H54 (cell line): ENCODE data around the gene PROSER2.
A peak's percentile ranks its signal among the peaks of the same experiment; 100 is the strongest.

ENCODE experiments used
- DNase-seq: peaks from one replicate; pipeline ENCODE4 v3.0.0; 2011; ENCODE audit warnings: low spot score, mixed read lengths; ENCODE audit not compliant: insufficient read length
- FAIRE-seq: peaks from 3 replicates; lab custom pipeline; 2011; peaks lifted over from hg19 to GRCh38; lab: Jason Lieb, UNC
- POLR2A ChIP-seq: IDR thresholded peaks from 2 replicates; pipeline ENCODE4 v1.6.1; 2011; ENCODE audit warnings: low read depth, mild to moderate bottlenecking, low read length

PROSER2 gene

DNA sequence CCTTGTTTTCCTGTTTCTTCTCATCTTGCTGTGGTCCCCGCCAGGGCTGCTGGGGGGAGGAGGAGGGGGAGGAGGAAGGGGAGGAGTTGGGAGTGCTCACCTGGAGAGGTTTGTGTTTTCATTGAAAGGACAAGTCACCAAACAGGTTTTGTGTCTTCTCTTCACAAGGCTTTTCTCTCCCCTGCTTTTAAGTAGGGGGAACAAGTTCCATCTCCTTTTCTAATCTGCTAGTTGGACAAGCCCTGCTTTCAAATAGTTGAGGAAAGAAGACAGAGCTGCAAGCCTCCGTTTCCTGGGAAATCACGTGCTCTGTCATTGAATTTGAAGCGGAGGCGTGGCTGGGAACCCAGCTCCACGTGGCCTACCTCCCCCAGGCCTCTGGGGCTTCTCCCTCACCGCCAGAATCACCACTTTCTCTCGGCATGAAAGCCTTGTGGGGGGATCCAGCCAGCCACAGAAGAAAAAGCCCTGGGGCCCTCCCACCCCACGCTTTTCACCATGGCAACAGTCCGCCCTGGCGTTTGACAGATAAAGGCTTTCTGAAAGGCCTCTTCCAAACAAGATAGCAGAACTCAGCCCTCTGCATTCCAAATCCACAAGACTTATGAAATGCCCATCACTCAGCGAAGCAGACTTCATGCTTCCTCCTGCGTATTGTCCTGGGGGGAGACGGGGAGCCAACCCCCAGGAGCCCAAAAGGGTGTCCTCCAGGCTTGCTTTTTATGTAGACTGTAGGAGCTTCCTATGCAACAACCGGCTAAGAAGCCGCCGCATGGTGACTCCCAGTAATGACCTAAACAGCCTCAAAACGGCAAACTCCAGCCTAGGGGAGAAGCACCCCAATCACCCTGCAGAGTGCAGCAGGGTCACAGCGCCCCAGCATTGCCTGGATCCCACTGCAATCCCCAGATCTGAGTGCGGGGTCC, 51.7 kb downstream of the PROSER2 start:
- TF ChIP-seq POLR2A: no peak
- DNase-seq (peak; percentile 37), FAIRE-seq (no peak)

DNA sequence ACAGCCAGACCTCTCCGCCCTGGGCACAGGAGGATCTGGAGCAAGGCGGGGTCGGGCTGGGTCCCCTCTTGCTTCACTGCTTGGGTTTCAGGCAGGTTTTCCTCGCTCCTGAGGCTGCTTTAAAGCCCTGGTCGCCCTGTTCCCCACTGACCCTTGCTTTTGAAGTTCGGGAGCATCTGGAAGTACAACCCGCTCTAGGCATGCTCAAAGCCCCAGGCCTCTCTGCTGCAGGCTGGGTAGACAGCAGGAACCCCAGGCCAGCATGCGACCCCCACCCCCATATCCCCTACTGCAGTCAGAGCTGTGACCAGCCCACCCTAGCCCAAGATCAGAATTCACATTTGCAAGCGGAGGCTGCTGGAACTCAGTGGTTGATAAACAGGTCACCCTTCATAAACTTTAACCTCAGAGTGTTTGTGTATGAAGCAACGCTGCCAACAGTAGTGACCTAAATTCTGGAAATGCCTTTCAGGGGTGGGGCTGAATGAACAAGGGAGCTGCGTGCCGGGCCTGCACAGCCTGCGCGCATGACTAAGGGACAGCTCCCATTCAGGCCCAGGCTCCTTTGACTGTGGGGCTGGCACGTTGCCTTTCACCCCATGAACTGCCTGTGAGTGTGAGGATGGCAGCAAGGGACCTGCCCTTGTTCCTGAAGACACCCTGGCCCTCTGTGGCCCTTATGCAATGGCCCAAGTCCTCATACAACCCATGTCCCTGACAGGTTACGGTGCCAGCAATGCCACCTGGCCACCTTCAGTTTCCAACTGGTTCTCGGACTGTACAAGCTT, 52.5 kb downstream of the PROSER2 start:
- FAIRE-seq (peak; percentile 98), DNase-seq (peak; percentile 97)
- TF ChIP-seq POLR2A: no peak

DNA sequence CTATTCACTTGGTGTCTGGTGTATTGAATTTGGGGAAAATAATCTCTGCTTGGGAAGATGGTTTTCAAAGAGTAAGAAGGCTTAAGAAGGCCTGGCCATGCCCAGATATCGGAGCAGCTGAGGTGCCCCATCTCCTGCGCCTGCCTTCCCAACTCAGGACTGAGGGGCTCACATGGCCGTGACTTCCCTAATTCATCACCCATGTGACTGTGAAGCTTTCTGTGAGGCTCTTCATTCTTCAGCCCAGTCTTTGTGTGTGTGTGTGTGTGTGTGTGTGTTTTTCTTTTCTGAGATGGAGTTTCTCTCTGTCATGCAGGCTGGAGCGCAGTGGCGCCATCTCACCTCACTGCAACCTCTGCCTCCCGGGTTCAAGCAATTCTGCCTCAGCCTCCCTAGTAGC, 53.2 kb downstream of the PROSER2 start:
- FAIRE-seq: no peak
- no peak for TF ChIP-seq POLR2A
- no peak for DNase-seq

DNA sequence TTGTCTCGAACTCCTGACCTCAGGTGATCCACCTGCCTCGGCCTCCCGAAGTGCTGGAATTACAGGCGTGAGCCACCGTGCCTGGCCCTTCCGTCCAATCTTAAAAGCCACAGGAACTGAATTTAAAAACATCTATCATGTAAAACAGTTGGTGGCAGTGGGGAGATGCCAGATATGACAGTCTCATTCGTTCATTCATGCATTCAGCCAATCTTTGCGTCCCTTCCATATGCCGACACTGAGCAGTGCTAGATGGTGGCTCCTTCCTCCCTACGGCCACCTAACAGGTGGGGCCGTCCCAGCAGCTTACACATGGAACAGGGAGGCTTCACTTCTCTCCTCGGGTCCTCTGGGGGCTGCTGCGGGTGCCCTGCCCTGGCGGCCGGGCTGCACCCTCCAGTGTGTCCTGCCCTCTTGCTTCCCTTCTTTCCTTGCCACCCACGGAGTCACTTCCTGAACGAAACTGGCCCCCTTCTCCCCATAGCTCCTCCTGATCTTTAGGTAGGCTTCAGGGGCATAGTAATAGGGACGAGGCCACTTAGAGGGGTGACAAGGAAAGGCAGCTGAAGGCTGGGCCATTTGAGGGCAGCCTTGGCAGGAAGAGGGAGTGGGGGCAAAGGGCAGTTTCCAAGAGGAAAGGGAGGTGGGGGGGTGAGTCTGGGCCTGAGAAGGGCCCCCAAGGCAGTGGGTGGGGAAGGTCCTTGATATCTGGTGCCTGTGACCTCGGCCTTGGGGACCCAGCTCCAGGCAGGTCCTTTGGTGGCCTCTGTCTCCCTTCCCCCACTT, 53.8 kb downstream of the PROSER2 start:
- no peak for DNase-seq
- FAIRE-seq: no peak
- no peak for TF ChIP-seq POLR2A

GRCh38 chr10:11877591-11877905, 54.4 kb downstream of the PROSER2 start:
- FAIRE-seq: no peak

GRCh38 chr10:11878776-11879175, 55.6 kb downstream of the PROSER2 start:
- TF ChIP-seq POLR2A: no peak
- FAIRE-seq: no peak
- no peak for DNase-seq

More at GRCh38 chr10:11877591-11877905, 54.4 kb downstream of the PROSER2 start:
- no peak for DNase-seq
- no peak for TF ChIP-seq POLR2A

DNA sequence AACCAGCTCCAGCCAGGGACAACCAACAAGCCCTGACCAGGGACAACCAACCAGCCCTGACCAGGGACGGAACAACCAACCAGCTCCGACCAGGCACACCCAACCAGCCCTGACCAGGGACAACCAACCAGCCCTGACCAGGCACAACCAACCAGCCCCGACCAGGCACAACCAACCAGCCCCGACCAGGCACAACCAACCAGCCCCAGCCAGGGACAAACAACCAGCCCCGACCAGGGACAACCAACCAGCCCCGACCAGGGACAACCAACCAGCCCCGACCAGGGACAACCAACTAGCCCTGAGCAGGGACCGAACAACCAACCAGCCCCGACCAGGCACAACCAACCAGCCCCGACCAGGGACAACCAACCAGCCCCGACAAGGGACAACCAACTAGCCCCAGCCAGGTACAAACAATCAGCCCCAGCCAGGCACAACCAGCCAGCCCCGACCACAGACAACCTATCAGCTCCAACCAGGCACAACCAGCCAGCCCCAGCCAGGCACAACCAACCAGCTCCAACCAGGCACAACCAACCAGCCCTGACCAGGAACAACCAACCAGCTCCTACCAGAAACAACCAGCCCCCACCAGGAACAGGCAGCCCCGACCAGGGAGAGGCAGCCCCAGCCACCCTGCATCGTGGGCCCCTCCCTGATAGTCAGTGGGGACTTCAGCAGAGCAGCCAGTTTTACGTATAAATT, 56.4 kb downstream of the PROSER2 start:
- TF ChIP-seq POLR2A: no peak
- no peak for DNase-seq
- no peak for FAIRE-seq

DNA sequence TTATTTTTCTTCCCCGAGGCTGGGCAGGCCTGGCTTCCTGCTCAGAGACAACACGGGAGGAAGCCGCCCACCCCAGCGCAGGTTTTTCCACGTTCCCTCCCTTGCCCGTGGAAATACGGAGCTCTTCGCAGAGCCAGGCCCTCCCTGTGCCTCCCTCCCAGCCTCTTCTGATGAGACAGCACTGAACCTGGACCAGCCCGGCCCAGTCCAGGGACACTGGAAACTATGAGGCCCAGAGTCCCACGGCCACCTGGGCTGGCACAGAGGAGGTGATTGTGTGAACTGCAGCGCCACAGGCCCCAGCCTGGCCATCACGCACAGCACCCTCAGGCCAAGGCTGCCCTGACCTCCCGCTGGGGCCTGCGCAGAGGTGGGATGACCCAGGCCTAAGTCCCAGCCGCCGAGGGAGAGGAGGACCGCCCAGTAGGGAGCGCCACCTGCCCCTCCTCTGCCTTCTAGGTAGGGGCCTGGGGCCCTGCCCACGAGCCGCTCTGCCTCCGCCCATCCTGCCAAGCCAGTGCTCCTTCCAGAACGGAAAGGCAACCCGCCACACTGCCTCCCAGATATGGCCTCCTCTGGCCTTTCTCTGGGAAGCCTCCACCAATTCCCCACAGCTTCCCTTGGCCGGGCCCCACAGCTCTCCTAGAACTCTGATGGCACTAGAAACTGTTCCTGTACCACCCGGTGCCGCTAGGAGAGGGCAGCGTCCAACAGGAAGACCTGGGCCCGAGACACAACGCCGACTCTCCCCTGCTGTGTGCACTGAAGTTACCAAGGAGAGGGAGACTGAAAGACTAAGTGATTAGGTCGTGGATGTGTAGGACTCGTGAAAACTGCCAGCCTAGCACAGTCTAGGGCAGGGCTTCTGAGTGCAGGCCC, 57.2 kb downstream of the PROSER2 start:
- no peak for FAIRE-seq
- no peak for TF ChIP-seq POLR2A
- DNase-seq: no peak

DNA sequence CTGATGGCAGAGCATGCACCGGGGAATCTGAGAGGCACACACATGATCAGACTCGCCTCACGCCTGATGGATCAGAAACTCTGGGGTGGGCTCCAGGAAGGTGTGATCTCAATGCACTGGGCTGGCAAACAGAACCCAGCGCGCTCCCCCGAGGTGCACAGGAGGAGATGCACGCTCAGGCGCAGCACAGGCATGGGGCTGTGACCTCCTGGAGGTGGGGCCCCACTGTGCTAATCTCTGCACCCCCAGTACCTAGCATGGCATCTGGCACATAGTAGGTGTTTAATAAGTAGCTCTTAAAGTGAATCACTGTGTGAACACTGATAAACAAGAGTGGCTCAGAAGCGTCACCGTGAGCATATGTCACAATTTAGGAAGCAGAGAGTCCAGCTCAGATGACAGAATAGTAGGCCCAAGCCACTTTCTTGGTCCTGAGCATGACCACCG, 57.9 kb downstream of the PROSER2 start:
- no peak for TF ChIP-seq POLR2A
- FAIRE-seq: no peak
- DNase-seq: no peak

DNA sequence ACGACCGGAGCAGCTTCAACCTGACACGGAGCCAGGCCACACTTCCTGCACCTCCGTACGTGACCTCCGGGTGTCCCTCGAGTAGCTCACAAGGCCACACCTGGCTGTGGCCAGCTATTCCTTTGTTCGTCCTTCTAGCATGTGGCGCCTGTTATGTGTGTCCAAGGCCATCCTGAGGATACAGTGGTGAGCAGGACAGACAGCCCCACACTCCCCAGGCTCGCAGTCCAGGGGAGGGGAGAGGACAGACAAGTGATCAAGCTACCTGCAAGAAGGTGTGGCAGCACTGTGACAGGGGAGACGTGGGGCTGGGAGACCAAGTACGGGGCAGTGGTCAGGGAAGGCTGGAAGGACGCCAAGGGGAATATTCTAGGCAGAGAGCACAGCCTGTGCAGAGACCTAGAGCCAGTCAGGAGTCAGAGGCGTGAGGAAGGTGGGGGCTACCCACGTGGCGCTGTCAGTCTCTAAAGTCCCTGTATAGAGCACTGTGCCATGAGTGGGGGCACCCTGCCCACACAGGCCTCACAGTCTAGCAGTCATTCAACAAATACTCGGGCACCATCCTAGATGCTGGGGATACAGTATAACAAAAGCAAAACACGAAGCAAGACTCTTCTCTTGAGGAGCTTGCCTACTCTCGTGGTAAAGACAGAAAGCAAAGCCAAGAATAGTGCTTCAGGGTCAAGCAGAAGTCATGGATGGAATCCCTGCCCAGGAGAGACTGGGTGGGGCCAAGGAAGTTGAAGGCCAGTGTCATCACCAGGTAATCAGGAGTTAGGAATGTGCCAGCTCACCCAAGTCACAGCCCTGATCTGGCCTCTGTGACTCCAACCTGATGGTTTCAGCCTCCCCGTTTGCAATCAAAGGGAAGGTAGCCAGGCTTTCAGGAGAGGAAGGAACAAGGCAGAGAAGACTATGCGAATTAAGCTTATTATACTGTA, 58.6 kb downstream of the PROSER2 start:
- FAIRE-seq: peak; percentile 30
- TF ChIP-seq POLR2A: no peak

DNA sequence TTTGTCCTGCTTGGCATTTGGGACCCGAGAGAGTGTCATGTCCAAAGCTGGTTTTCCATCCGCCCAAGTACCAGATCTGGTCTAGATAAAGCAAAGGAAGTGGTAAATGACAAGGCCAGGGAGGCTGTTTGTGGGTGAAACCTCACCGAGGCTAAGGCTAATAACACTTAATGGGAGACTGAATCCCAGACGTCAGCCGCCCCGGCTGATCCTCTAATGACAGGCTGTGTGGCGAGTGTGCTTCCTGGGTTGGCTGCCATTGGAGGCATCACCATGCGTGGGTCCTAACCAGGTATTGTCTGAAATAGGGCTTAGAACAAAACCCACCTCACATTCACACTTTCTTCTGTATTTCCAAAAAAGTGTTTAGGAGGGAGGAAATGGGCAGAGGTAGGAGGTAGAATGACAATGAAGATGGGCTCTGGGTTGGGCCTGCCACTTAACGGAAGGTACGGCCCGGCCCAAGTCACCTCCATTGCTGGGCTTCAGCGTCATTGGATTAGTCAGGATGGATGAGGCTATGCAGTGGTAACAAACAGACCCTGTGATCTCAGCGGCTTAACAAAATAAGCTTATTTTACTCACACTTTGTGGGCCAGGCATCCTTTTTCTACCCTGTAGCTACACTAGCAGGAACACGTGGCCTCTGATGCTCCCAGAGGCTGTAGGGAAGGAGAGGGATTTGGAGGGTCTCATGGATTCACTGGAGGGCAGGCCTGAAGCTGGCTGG, 59.7 kb downstream of the PROSER2 start:
- FAIRE-seq (no peak), DNase-seq (no peak)
- TF ChIP-seq POLR2A: no peak

More for the DNA sequence above, 58.6 kb downstream of the PROSER2 start:
- peak; percentile 80 for DNase-seq
